ENCODE measurements around the gene DYNC1I1.

DNA sequence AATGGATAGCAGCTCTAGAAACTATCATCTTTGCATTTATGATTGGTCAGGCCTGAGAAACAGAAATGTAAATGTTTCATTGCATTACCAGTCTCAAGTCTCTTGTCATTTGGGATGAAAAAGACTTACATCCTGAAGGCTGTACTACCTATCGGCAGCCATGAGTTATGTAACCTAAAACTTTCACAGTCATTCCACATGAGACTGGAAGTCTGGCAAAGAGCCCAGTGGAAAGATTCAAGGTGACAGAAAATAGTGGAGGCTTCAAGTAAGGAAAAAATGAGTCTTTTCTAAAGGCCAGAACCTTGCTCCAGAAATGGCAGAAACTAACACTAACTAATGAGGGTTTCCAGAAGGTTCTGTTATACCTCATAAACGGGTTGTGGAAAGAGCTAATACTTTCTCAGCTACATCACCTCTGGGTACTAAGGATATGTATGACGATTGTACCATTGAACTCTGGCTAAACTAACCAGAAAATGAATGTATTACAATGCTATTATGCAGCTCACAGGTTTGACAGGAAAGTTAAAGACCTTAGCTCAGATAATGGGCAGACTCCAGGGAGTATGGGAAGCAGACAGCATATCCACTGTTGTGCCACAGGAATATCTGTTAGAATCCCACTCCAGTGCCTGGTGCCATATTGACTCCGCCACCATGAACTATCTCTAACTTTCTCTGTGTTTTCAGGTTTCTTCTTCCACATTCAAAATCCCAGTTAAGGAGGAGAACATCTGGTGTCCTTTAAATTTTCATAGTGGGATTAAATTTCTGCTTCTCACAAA lies 41.7 kb upstream of the DYNC1I1 start:
- TF ChIP-seq, protein P1, sequence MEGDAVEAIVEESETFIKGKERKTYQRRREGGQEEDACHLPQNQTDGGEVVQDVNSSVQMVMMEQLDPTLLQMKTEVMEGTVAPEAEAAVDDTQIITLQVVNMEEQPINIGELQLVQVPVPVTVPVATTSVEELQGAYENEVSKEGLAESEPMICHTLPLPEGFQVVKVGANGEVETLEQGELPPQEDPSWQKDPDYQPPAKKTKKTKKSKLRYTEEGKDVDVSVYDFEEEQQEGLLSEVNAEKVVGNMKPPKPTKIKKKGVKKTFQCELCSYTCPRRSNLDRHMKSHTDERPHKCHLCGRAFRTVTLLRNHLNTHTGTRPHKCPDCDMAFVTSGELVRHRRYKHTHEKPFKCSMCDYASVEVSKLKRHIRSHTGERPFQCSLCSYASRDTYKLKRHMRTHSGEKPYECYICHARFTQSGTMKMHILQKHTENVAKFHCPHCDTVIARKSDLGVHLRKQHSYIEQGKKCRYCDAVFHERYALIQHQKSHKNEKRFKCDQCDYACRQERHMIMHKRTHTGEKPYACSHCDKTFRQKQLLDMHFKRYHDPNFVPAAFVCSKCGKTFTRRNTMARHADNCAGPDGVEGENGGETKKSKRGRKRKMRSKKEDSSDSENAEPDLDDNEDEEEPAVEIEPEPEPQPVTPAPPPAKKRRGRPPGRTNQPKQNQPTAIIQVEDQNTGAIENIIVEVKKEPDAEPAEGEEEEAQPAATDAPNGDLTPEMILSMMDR (IDR thresholded peaks at IDR 0.05) = no peak
- no peak for TF ChIP-seq EP300 (IDR thresholded peaks at IDR 0.05)

Measured in upper lobe of left lung (tissue), 4 donors.